Fibroblast of lung (primary cell): ENCODE results near the gene SLC18B1. TPM values are rescaled to one million over a fixed set of nuclear protein-coding genes. Genes with fewer than 3 reads are reported as not detected.

Source experiments
- DNase-seq, 2 donors: peaks; one replicate each; pipeline versions ENCODE4 v3.0.0 to v3.0.0-alpha.2; 2010; ENCODE audit warnings: low read depth in 2 of 2
- H2AFZ ChIP-seq: 2 replicates; pipeline ENCODE4 v1.5.1; 2012; ENCODE audit warnings: low read length, control low read depth, inconsistent platforms
- H3K27ac ChIP-seq: 2 replicates; pipeline ENCODE4 v1.5.1; 2011; ENCODE audit warnings: low read length, control low read depth; ENCODE audit not compliant: insufficient read depth
- H3K27me3 ChIP-seq: 2 replicates; pipeline ENCODE4 v1.5.1; 2011; ENCODE audit warnings: mild to moderate bottlenecking, low read length; ENCODE audit not compliant: control insufficient read depth, insufficient read depth
- H3K36me3 ChIP-seq: 2 replicates; pipeline ENCODE4 v1.5.1; 2011; ENCODE audit warnings: low read length; ENCODE audit not compliant: control insufficient read depth, insufficient read depth
- H3K4me1 ChIP-seq: 2 replicates; pipeline ENCODE4 v1.5.1; 2011; ENCODE audit warnings: low read length; ENCODE audit not compliant: control insufficient read depth, insufficient read depth; ENCODE audit errors: extremely low read depth
- H3K4me2 ChIP-seq: 2 replicates; pipeline ENCODE4 v1.5.1; 2011; ENCODE audit warnings: low read length, control low read depth; ENCODE audit not compliant: insufficient read depth; ENCODE audit errors: extremely low read depth
- H3K4me3 ChIP-seq, 4 experiments: fragments of 200-600 bp in 1 of 4; sonication (generic) in 1 of 4; replicated peaks in 1 of 4; 2 replicates each; pipeline ENCODE4 v1.5.1; 2011 to 2016; ENCODE audit warnings: low read length in 4 of 4, low read depth in 3 of 4, mild to moderate bottlenecking in 3 of 4, control low read depth in 2 of 4, inconsistent platforms in 1 of 4, mixed read lengths in 1 of 4; ENCODE audit not compliant: insufficient read depth in 1 of 4; ENCODE audit errors: control extremely low read depth in 1 of 4
- H3K79me2 ChIP-seq: 2 replicates; pipeline ENCODE4 v1.5.1; 2012; ENCODE audit warnings: mild to moderate bottlenecking, low read length, inconsistent platforms; ENCODE audit not compliant: control insufficient read depth, insufficient read depth
- H3K9ac ChIP-seq: 2 replicates; pipeline ENCODE4 v1.5.1; 2011; ENCODE audit warnings: mild to moderate bottlenecking, low read length, control low read depth; ENCODE audit not compliant: insufficient read depth
- H3K9me3 ChIP-seq: 2 replicates; pipeline ENCODE4 v1.5.1; 2012; ENCODE audit warnings: low read depth, low read length; ENCODE audit not compliant: control insufficient read depth, insufficient read depth
- H4K20me1 ChIP-seq: 2 replicates; pipeline ENCODE4 v1.5.1; 2011; ENCODE audit warnings: low read length; ENCODE audit not compliant: control insufficient read depth, insufficient read depth; ENCODE audit errors: extremely low read depth
- CTCF ChIP-seq, 2 donors: IDR thresholded peaks in 1 of 2; conservative IDR thresholded peaks in 1 of 2; 1 replicate in 1 of 2; 2 replicates in 1 of 2; pipeline ENCODE4 v1.5.1; 2011 to 2012; ENCODE audit warnings: low read length in 2 of 2, control low read depth in 1 of 2, inconsistent platforms in 1 of 2, low read depth in 1 of 2, mild to moderate bottlenecking in 1 of 2
- EZH2 ChIP-seq: IDR thresholded peaks from 2 replicates; pipeline ENCODE4 v1.5.1; 2012; ENCODE audit warnings: low read length, control low read depth, mild to moderate bottlenecking; ENCODE audit errors: missing control alignments
- polyA plus RNA-seq, 2 donors: library from polyadenylated mRNA; depleted of rRNA in 1 of 2; stranded (reverse) in 1 of 2; unstranded in 1 of 2; fragments of >200 nt; gene quantifications; 2 replicates each; pipeline ENCODE4 v1.2.1, GENCODE V29; 2011 to 2012; ENCODE audit warnings: missing spikeins in 1 of 2
- total RNA-seq: library from RNA; depleted of rRNA; stranded (reverse); fragments of >200 nt; gene quantifications from 2 replicates; pipeline ENCODE4 v1.2.1, GENCODE V29; 2014

The SLC18B1 gene
- total and polyA plus RNA-seq, 2 donors (not counting 1 experiment from before 2014, with no cell fraction given), result 4.9 to 8.1 TPM

GRCh38 chr6:132746048-132746447 lies 52.4 kb downstream of the SLC18B1 start:
- Histone ChIP-seq H3K4me3 (no peak overlapping the region), H3K27ac (no peak overlapping the region), H3K9me3 (no peaks in the 10 kb centered on the region), H4K20me1 (no peaks in the 10 kb centered on the region), H3K79me2 (no peaks in the 10 kb centered on the region), H3K4me2 (no peak overlapping the region), H3K27me3 (no peaks in the 10 kb centered on the region), H3K4me1 (no peaks in the 10 kb centered on the region), H3K36me3 (no peaks in the 10 kb centered on the region), H2AFZ (no peak overlapping the region), H3K9ac (no peak overlapping the region)
- no peak for DNase-seq
- TF ChIP-seq EZH2, result no peak
- no peak for TF ChIP-seq CTCF (conservative IDR thresholded peaks at IDR 0.05 in 1 of 2, IDR thresholded peaks at IDR 0.05 in 1 of 2; ENCODE audit: low read depth in 1 of 2, low read length in 2 of 2)

- Histone ChIP-seq H3K27me3 (no peaks in the 10 kb centered on the region), H3K9me3 (no peaks in the 10 kb centered on the region), H4K20me1 (no peaks in the 10 kb centered on the region), H3K4me3 (no peak overlapping the region), H3K27ac (no peak overlapping the region), H3K4me1 (no peaks in the 10 kb centered on the region), H3K9ac (no peak overlapping the region), H3K4me2 (no peak overlapping the region), H3K36me3 (no peaks in the 10 kb centered on the region), H2AFZ (no peak overlapping the region), H3K79me2 (no peaks in the 10 kb centered on the region)
- peak in 1 of 2 donors; percentile 55 for DNase-seq
- TF ChIP-seq CTCF (conservative IDR thresholded peaks at IDR 0.05 in 1 of 2, IDR thresholded peaks at IDR 0.05 in 1 of 2; ENCODE audit: low read depth in 1 of 2, low read length in 2 of 2), result no peak
These were observed 55.9 kb downstream of the SLC18B1 start for GRCh38 chr6:132742495-132742894.

- Histone ChIP-seq H3K9me3 (no peaks in the 10 kb centered on the region), H3K4me2 (no peak overlapping the region), H3K4me3 (no peak overlapping the region), H3K9ac (no peak overlapping the region), H3K27me3 (no peaks in the 10 kb centered on the region), H3K27ac (no peak overlapping the region), H3K4me1 (no peaks in the 10 kb centered on the region), H2AFZ (no peak overlapping the region), H3K36me3 (no peaks in the 10 kb centered on the region), H4K20me1 (no peaks in the 10 kb centered on the region), H3K79me2 (no peaks in the 10 kb centered on the region)
- peak in 1 of 2 donors; percentile 19 for DNase-seq
- TF ChIP-seq CTCF (conservative IDR thresholded peaks at IDR 0.05 in 1 of 2, IDR thresholded peaks at IDR 0.05 in 1 of 2; ENCODE audit: low read depth in 1 of 2, low read length in 2 of 2) (no peak), EZH2 (no peak)
These were observed 57.2 kb downstream of the SLC18B1 start for GRCh38 chr6:132741281-132741680.
